GM18517 (cell line): ENCODE measurements around the gene ATAT1.

ENCODE experiments used
- ATAC-seq: cut with Tn5 transposase; IDR thresholded peaks from one replicate; pipeline ENCODE4 v1.9.1; 2021; ENCODE audit warnings: mild to moderate bottlenecking, moderate library complexity; ENCODE audit not compliant: unreplicated experiment

Gene ATAT1

GRCh38 chr6:30612687-30613248, 13.9 kb upstream of the ATAT1 start:
- ATAC-seq = no peak

DNA sequence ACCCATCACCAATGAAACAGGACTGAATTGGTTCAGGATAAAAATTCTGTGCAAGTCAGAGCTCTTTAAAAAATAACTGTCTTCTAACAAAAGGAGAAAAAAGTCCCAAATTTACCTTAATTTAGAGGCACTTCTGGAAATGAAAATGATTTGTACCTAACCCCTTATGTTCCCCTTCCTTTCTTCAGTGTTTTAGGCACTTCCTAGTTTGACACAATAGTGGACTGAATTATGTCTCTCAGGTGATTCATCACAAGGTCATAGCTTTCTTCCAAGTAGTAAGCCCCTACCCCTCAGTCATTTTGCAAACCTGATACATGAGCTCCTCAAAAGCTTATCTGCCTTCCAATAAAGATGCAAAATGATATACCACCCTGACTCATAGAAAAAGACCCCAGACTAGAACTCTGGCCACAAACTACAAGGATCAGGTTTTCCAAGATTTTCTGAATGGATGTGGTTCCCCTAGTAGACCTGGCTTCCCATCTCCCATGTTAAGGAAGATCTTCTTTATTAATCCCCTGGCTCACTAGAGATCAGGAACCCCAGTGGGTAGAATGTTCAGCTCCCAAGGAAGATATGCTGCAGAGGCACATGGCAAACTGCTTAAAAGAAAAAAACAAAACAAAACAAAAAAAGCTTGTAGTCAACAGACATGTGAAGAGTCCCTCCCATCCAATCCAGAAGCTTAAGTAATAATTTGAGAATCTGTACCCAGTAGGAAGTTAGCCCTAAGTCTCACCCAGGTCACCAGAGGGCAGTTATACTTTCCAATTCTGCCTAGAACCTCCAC, 13.2 kb upstream of the ATAT1 start:
- no peak for ATAC-seq

GRCh38 chr6:30614044-30614842, 12.4 kb upstream of the ATAT1 start:
- ATAC-seq = no peak

- ATAC-seq = peak; percentile 36
Observed at GRCh38 chr6:30614843-30615218, 11.8 kb upstream of the ATAT1 start.

- no peak for ATAC-seq
Observed at GRCh38 chr6:30615219-30615957, 11.3 kb upstream of the ATAT1 start.

DNA sequence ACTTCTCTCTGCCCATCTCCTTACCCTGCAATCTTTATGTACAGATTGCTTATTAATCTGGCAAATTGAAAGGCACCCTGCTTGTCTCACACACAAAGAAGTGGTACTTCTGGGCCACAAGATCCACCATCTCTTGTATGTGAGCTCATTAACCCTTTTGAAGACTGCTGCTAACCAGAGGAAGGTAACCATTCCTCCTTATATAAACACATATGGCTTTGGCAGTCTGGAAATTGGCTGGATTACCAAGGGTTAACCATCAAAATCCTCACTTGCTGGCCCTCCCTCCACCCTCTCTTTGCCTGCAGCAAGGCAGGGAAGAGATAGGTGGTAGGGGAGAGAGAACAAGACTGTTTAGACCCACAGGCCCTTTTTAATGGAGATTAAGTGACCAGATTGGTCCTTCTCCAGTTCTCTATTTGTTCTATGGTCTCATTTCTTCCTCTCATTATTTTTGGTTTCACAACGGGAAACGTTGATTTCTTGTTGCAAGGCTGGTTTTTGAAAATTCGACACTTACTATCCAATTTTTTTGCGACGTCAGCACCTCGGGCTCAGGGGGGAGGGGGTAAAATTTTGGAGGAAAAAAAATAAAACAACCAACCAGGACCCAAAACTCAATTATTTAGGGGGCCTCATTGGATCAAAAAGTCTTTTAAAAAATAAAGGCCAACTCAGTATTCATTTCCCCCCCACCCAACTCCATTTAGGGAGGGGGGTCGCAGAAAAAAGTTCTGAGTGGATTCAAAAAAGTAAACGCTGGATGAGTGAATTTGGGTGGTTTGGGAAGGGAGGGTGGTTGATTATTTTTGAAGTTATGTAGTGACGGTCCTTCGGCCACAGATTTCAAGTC, 10.5 kb upstream of the ATAT1 start:
- no peak for ATAC-seq

DNA sequence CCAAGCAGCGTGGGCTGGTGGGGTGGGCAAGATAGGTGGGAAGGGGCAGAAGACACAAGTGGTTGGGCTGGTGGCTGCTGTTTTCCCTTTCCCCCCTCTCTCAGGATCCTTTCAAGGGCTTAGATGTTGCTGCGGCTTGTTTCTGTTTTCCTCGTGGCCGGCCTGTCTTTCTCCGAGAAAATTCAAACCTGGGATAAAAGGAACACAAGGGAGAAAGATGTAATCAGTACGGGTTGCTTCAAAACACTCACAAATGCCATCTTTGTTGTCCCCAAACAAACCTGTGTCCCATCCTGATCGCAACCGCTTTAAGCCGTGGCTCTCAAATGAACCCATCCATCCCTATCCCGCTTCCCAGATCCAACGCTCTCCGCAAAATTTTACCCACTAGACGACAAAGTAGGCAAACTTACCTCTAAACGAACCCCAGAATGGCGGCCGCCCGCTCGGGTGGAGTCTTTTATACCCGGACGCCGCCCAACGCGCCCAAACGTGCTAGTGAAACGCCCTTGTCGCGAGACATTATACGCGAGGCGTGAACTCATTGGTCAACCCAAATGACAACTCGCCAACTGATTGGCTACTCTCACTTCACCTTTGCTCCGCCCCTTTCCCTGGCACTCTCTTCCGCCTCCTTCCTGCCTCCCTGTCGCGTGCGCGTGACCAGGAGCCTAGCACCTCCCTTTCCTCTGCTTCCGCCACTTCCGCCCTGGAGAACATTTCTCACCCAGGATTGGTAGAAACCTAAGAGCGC, 9.7 kb upstream of the ATAT1 start, which contains the start of gene PPP1R10:
TSS of gene PPP1R10 (minus strand) at position 433 of the 754 bp plus-strand sequence. CDS start 7,299 bp downstream, outside the sequence.
- ATAC-seq = peak; percentile 70

DNA sequence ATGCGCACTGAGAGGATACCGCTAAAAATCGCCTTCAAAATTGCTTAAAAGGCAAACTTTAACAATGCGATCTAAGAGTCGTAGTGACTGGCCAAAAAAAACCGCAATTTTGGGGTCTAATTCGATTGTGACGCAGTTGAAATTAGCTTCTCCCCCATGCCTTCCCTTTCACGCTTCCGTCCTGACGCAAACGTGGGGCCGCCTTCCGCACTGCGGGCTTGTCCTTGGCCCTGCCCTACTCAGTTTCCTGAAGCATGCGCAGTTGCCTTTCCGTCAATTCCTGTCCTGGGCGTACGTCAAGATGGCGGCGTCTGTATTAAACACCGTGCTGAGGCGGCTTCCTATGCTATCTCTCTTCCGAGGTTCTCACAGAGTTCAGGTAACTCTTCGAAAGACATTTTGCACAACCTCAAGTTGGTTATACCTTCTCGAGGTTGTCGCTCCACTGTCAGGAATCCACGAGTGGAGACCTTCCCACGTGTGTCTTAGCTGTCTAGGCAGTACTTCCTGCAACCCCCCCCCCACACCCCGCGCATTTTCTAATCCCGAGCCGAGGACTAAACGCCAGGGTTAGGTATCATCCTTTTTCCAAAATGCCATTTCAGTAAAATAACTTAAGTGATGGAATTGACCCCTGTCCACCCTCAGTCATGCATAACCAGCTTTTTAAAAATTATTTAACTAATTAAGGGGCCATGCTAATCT, 9.0 kb upstream of the ATAT1 start, which contains the start of gene MRPS18B:
TSS of gene MRPS18B (plus strand) at position 276 of the 705 bp plus-strand sequence. CDS start at position 302, 26 bp downstream.
- peak; percentile 68 for ATAC-seq

- no peak for ATAC-seq
Observed at GRCh38 chr6:30618270-30618797, 8.3 kb upstream of the ATAT1 start.

GRCh38 chr6:30619561-30619960, 7.1 kb upstream of the ATAT1 start:
- ATAC-seq = no peak

DNA sequence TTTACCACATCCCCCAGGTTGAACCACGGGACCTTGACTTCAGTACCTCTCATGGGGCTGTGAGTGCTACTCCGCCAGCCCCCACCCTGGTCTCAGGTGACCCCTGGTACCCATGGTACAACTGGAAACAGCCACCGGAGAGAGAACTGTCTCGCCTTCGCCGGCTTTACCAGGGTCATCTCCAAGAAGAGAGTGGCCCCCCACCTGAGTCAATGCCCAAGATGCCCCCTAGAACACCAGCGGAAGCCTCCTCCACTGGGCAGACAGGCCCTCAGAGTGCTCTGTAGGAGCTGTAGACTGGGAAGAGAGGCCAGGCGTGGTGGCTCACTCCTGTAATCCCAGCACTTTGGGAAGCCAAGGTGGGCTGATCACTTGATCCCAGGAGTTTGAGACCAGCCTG, 1.2 kb upstream of the ATAT1 start:
- no peak for ATAC-seq

- ATAC-seq = no peak
Observed at GRCh38 chr6:30635834-30636233, 9.2 kb downstream of the ATAT1 start.

DNA sequence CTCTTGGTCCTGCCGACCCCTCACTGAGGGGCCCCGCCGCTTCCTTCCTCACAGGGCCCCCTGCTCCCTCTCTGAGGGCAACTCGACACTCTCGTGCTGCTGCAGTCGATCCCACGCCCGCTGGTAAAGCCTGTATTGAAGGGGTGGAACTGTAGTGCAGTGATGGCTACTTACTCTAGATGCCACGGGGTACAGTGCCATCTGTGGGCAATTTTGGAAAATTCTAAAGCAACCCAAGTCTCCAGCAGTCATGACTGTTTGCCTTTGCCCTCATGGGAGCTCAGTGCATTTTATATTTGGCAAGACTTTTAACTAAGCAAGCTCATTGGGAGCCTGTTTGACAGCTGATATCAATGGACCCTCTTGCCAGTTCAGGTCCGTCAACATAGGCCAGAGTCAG, 13.8 kb downstream of the ATAT1 start:
- ATAC-seq = no peak

- no peak for ATAC-seq
Observed at GRCh38 chr6:30641048-30641447, 14.4 kb downstream of the ATAT1 start.

DNA sequence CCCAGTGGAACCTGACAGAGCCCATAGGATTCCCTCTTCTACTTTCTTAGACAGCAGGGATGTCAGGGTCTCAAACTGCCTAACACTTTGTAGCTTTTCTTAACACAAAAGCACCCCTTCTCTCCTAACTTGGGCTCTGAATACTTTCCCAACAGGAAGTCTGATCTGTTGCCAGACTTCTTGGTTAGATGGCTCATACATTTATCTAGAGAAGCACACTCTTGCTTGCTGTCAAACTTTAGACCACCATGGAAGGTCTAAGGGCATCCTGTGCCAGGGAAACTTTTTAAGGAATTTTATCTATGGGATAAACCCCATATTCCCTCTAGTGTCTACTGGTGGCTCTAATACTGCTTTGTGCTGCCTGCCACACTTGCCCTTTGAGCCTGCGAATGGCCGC, 17.0 kb downstream of the ATAT1 start:
- no peak for ATAC-seq

- ATAC-seq = no peak
Observed at GRCh38 chr6:30644769-30645168, 18.1 kb downstream of the ATAT1 start.

DNA sequence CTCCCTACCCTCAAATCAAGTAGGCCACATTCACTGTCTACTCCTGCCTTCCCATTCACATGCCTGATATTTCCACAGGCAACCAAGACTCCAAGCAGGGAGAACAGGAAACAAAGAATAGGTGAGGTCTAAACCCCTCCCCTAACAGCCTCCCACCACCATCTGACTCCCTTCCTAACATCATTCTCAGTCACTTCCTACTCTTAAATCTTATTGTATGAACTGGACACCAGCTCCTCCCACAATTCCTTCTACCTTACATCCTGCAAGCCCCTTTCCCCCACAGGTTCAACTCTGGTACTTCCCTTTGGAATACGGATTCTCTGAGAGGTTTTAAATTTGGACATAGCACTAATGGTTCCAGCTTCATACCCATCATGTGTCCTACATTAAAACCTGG, 19.3 kb downstream of the ATAT1 start:
- ATAC-seq = no peak

GRCh38 chr6:30646450-30647241, 20.0 kb downstream of the ATAT1 start, which contains the start of gene C6orf136:
Gene C6orf136 (plus strand): TSS chr6:30647133. CDS start chr6:30647232, 99 bp downstream.
- peak; percentile 40 for ATAC-seq
